A549 (cell line): ENCODE measurements around the gene AMIGO2. TPM values are rescaled to one million over a fixed set of nuclear protein-coding genes. Genes with fewer than 3 reads are reported as not detected.

Source experiments
- ATAC-seq, 2 experiments: fragments of 200-7000 bp in 1 of 2; fragments of >200 bp in 1 of 2; cut with Nextera tagmentation in 1 of 2; cut with Tn5 transposase in 1 of 2; 3 replicates each; pipeline versions ENCODE4 v1.8.0 to v1.9.1; 2018 to 2020; ENCODE audit warnings: mild to moderate bottlenecking in 1 of 2, moderate library complexity in 1 of 2
- CTCF ChIA-PET: fragments of 300-600 bp; sonication (Branson Sonifier 250); formaldehyde crosslinking; extraction: SDS; loops from one replicate; lab custom pipeline; 2021; ENCODE audit warnings: antibody characterized with exemption, inconsistent platforms; lab: Yijun Ruan, JAX
- POLR2A ChIA-PET: fragments of 350-600 bp; formaldehyde crosslinking; extraction: SDS; loops from one replicate; lab custom pipeline; 2021; ENCODE audit warnings: antibody characterized with exemption, inconsistent platforms; lab: Yijun Ruan, JAX
- DNase-seq, 2 experiments: peaks; one replicate each; pipeline versions ENCODE4 v3.0.0 to v3.0.0-alpha.2; 2011 to 2016; ENCODE audit warnings: low read depth in 1 of 2, low spot score in 1 of 2
- FAIRE-seq: peaks from 2 replicates; lab custom pipeline; 2011; peaks lifted over from hg19 to GRCh38; lab: Jason Lieb, UNC
- H3K27ac ChIP-seq, 2 experiments: fragments of >200 bp; sonication (Bioruptor Twin); formaldehyde crosslinking; 3 replicates each; pipeline ENCODE4 v1.5.1; 2016 to 2017
- H3K4me1 ChIP-seq: fragments of >200 bp; sonication (Bioruptor Twin); formaldehyde crosslinking; 3 replicates; pipeline ENCODE4 v1.6.1; 2016
- H3K4me2 ChIP-seq: fragments of >200 bp; sonication (Bioruptor Twin); formaldehyde crosslinking; 3 replicates; pipeline ENCODE4 v1.6.1; 2016
- H3K4me3 ChIP-seq: fragments of >200 bp; sonication (Bioruptor Twin); formaldehyde crosslinking; 3 replicates; pipeline ENCODE4 v1.5.1; 2016
- H3K9me3 ChIP-seq: fragments of >200 bp; sonication (Bioruptor Twin); formaldehyde crosslinking; 3 replicates; pipeline ENCODE4 v1.6.1; 2016
- BHLHE40 ChIP-seq: IDR thresholded peaks from 2 replicates; pipeline ENCODE4 v1.6.1; 2012; ENCODE audit warnings: low read depth, low read length, inconsistent platforms
- CEBPB ChIP-seq, 2 experiments: fragments of >200 bp in 1 of 2; sonication (Bioruptor Twin) in 1 of 2; formaldehyde crosslinking in 1 of 2; IDR thresholded peaks; 2 replicates each; pipeline ENCODE4 v1.6.1; 2012 to 2016
- CHD2 ChIP-seq: fragments of 150-350 bp; IDR thresholded peaks from 2 replicates; pipeline ENCODE4 v1.6.1; 2014; ENCODE audit warnings: low read length; ENCODE audit not compliant: partially characterized antibody
- FOSB ChIP-seq: fragments of 250-450 bp; sonication (Bioruptor Pico); IDR thresholded peaks from 2 replicates; pipeline ENCODE4 v1.5.0; 2020; ENCODE audit warnings: mild to moderate bottlenecking, moderate library complexity
- FOSL2 ChIP-seq, 2 experiments: fragments of 450-650 bp in 1 of 2; fragments of >200 bp in 1 of 2; sonication (Bioruptor Twin) in 1 of 2; formaldehyde crosslinking; IDR thresholded peaks; 2 replicates each; pipeline versions ENCODE4 v1.5.0 to v1.6.1; 2016 to 2020; ENCODE audit warnings: mild to moderate bottlenecking in 1 of 2, moderate library complexity in 1 of 2
- HEYL ChIP-seq: fragments of 250-450 bp; sonication (Bioruptor Pico); IDR thresholded peaks from 2 replicates; pipeline ENCODE4 v1.8.0; 2021; ENCODE audit warnings: mild to moderate bottlenecking, moderate library complexity
- HOXB13 ChIP-seq: fragments of 250-450 bp; sonication (Bioruptor Pico); IDR thresholded peaks from 2 replicates; pipeline ENCODE4 v1.5.0; 2020; ENCODE audit warnings: low read depth, mild to moderate bottlenecking, moderate library complexity
- JUN ChIP-seq, 2 experiments: fragments of >200 bp; sonication (Bioruptor Twin); formaldehyde crosslinking; IDR thresholded peaks; 2 replicates in 1 of 2; 3 replicates in 1 of 2; pipeline ENCODE4 v1.6.1; 2016 to 2017
- KDM5A ChIP-seq: fragments of 200-600 bp; sonication (generic); IDR thresholded peaks from 2 replicates; pipeline ENCODE4 v1.6.1; 2016; ENCODE audit warnings: antibody characterized with exemption, mild to moderate bottlenecking
- MAFK ChIP-seq: fragments of 450-650 bp; IDR thresholded peaks from 2 replicates; pipeline ENCODE4 v1.6.1; 2014; ENCODE audit not compliant: partially characterized antibody
- MAZ ChIP-seq: fragments of 150-350 bp; IDR thresholded peaks from 2 replicates; pipeline ENCODE4 v1.6.1; 2014; ENCODE audit warnings: antibody characterized with exemption, low read depth, low read length, borderline replicate concordance
- NFE2L2 ChIP-seq: fragments of 150-350 bp; conservative IDR thresholded peaks from 2 replicates; pipeline ENCODE4 v1.6.1; 2014; ENCODE audit warnings: low read length
- NPAS2 ChIP-seq: fragments of 250-450 bp; sonication (Bioruptor Pico); IDR thresholded peaks from 2 replicates; pipeline ENCODE4 v1.8.0; 2022; ENCODE audit warnings: mild to moderate bottlenecking, moderate library complexity, borderline replicate concordance
- NR3C1 ChIP-seq: fragments of >200 bp; sonication (Bioruptor Twin); formaldehyde crosslinking; IDR thresholded peaks from 3 replicates; pipeline ENCODE4 v1.6.1; 2017
- PHF8 ChIP-seq: fragments of 200-600 bp; sonication (generic); IDR thresholded peaks from 2 replicates; pipeline ENCODE4 v1.6.1; 2016; ENCODE audit warnings: low read depth, mild to moderate bottlenecking, antibody characterized with exemption, moderate library complexity, borderline replicate concordance
- POLR2A ChIP-seq: IDR thresholded peaks from 2 replicates; pipeline ENCODE4 v1.6.1; 2012; ENCODE audit warnings: mild to moderate bottlenecking, low read length
- RAD21 ChIP-seq, 2 experiments: fragments of >200 bp in 1 of 2; sonication (Bioruptor Twin) in 1 of 2; formaldehyde crosslinking in 1 of 2; IDR thresholded peaks in 1 of 2; conservative IDR thresholded peaks in 1 of 2; 2 replicates in 1 of 2; 3 replicates in 1 of 2; pipeline ENCODE4 v1.6.1; 2012 to 2018; ENCODE audit warnings: inconsistent platforms in 1 of 2
- RARB ChIP-seq: fragments of 250-450 bp; sonication (Bioruptor Pico); IDR thresholded peaks from 2 replicates; pipeline ENCODE4 v1.8.0; 2021; ENCODE audit warnings: mild to moderate bottlenecking, moderate library complexity
- RNF2 ChIP-seq: fragments of 200-600 bp; sonication (generic); IDR thresholded peaks from 2 replicates; pipeline ENCODE4 v1.6.1; 2016; ENCODE audit warnings: low read depth, mild to moderate bottlenecking, antibody characterized with exemption, moderate library complexity, borderline replicate concordance
- SREBF2 ChIP-seq: fragments of 450-650 bp; IDR thresholded peaks from 2 replicates; pipeline ENCODE4 v1.6.1; 2014; ENCODE audit warnings: mild to moderate bottlenecking, moderate library complexity
- ZC3H11A ChIP-seq: fragments of 450-650 bp; IDR thresholded peaks from 2 replicates; pipeline ENCODE4 v1.6.1; 2014; ENCODE audit warnings: antibody characterized with exemption, mild to moderate bottlenecking
- WGBS: methylation state at CpG from one replicate; pipeline ENCODE4 v1.1.6; 2017; ENCODE audit errors: missing lambda C conversion rate; 5-methylcytosine and 5-hydroxymethylcytosine counted together
- polyA minus RNA-seq: library from RNA; depleted of rRNA, polyadenylated mRNA; stranded (reverse); fragments of >200 nt; gene quantifications from 2 replicates; pipeline ENCODE4 v1.2.3, GENCODE V29; 2011; rRNA and poly(A)+ RNA removed
- polyA plus RNA-seq, 4 experiments: library from polyadenylated mRNA; depleted of rRNA in 3 of 4; stranded (reverse); fragments of >200 nt; fragmentation: RNase III in 1 of 4; extraction: RNeasy Plus Mini Kit Qiagen cat#74134 plus additional on column Dnase treatment in 1 of 4; gene quantifications; 2 replicates in 3 of 4; 3 replicates in 1 of 4; pipeline ENCODE4 v1.2.3, GENCODE V29; 2011 to 2017
- TF ChIP-seq, protein P1 (sequence below): fragments of >200 bp; sonication (Bioruptor Twin); formaldehyde crosslinking; IDR thresholded peaks from 3 replicates; pipeline ENCODE4 v1.5.1; 2016
- TF ChIP-seq, protein P2 (sequence below): IDR thresholded peaks from 2 replicates; pipeline ENCODE4 v1.6.1; 2012; ENCODE audit warnings: low read depth, borderline replicate concordance
- TF ChIP-seq, protein P3 (sequence below): fragments of >200 bp; sonication (Bioruptor Twin); formaldehyde crosslinking; IDR thresholded peaks from 3 replicates; pipeline ENCODE4 v1.6.1; 2016
- TF ChIP-seq, protein P4 (sequence below): fragments of 150-350 bp; IDR thresholded peaks from 2 replicates; pipeline ENCODE4 v1.6.1; 2014; ENCODE audit warnings: low read depth, mild to moderate bottlenecking, low read length
- TF ChIP-seq, protein P5 (sequence below): IDR thresholded peaks from 2 replicates; pipeline ENCODE4 v1.6.1; 2012

Gene AMIGO2, protein sequence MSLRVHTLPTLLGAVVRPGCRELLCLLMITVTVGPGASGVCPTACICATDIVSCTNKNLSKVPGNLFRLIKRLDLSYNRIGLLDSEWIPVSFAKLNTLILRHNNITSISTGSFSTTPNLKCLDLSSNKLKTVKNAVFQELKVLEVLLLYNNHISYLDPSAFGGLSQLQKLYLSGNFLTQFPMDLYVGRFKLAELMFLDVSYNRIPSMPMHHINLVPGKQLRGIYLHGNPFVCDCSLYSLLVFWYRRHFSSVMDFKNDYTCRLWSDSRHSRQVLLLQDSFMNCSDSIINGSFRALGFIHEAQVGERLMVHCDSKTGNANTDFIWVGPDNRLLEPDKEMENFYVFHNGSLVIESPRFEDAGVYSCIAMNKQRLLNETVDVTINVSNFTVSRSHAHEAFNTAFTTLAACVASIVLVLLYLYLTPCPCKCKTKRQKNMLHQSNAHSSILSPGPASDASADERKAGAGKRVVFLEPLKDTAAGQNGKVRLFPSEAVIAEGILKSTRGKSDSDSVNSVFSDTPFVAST
- 636 and 690 TPM in 2 replicates for polyA plus RNA-seq (2011; rRNA removed)
- 131 and 181 TPM in 2 replicates for polyA plus RNA-seq (2012; cell fraction: cytosol; rRNA removed)
- 104 and 164 TPM in 2 replicates for polyA plus RNA-seq (2012; cell fraction: nucleus; rRNA removed)
- polyA plus RNA-seq (2017; fragmentation: RNase III; extraction: RNeasy Plus Mini Kit Qiagen cat#74134 plus additional on column Dnase treatment) = 196 to 288 TPM (median 273 TPM) in 3 replicates
- polyA minus RNA-seq = 293 and 311 TPM in 2 replicates

DNA sequence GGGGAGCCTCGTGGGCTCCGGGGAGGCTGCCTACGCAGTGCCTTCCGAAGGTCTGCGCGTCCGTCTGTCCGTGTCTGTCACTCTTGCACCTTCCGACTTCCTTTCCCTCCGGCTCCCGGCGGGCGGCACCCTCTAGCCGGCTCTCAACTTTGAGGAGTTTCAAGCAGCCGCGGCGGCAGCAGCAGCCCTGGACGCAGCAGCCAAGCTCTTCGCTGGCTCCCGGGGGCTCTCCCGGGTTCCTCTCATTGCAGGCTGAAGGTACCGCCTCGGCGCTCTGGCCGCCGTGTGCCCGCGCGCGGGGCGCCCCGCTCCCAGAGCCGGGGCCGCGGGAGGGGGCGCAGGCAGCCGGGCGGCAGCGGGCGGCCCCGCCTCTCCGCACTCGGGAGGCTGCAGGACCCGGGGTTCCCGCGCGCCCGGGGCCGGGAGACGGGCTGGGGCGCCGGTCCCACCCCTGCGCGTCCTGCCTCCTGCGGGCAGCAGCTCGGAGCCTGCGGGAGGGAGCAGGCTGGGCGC lies at the start of gene AMIGO2, which contains the start of gene PCED1B:
Gene AMIGO2, minus strand, starts transcription at position 492 of the 513 bp plus-strand sequence. CDS start 957 bp downstream, outside the sequence.
Gene PCED1B, plus strand, starts transcription at position 154 of the 513 bp plus-strand sequence. CDS start 155,443 bp downstream, outside the sequence.
- WGBS = under 1% methylated on average over 38 of the region's 58 CpGs
- H3K4me3 ChIP-seq = peak within 1 kb of the TSS; percentile 74
- POLR2A ChIA-PET = interaction anchor here (0.6 to 11.0 kb wide), 22 partner anchors 9 to 811 kb away, joined by 3 to 156 read pairs (median 5); partner anchors contain the start of genes RPAP3 and SLC38A1
- peak; percentile 1 to 49 for ATAC-seq
- TF ChIP-seq, protein P1, sequence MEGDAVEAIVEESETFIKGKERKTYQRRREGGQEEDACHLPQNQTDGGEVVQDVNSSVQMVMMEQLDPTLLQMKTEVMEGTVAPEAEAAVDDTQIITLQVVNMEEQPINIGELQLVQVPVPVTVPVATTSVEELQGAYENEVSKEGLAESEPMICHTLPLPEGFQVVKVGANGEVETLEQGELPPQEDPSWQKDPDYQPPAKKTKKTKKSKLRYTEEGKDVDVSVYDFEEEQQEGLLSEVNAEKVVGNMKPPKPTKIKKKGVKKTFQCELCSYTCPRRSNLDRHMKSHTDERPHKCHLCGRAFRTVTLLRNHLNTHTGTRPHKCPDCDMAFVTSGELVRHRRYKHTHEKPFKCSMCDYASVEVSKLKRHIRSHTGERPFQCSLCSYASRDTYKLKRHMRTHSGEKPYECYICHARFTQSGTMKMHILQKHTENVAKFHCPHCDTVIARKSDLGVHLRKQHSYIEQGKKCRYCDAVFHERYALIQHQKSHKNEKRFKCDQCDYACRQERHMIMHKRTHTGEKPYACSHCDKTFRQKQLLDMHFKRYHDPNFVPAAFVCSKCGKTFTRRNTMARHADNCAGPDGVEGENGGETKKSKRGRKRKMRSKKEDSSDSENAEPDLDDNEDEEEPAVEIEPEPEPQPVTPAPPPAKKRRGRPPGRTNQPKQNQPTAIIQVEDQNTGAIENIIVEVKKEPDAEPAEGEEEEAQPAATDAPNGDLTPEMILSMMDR = no peak
- TF ChIP-seq NFE2L2 (no peak), HOXB13 (CRISPR knock-in tag) (no peak), KDM5A (peak; percentile 8; the same call in 1 of the 2 replicates), NR3C1 (no peak), CEBPB (IDR thresholded peaks at IDR 0.05) (no peak), NPAS2 (no peak), MAFK (no peak), FOSB (no peak), CHD2 (no peak), PHF8 (no peak), JUN (IDR thresholded peaks at IDR 0.05) (peak; percentile 61 to 92; a peak in 4 of 5 replicates), RAD21 (conservative IDR thresholded peaks at IDR 0.05 in 1 of 2, IDR thresholded peaks at IDR 0.05 in 1 of 2) (peak; percentile 36 to 38; a peak in 4 of 5 replicates), HEYL (CRISPR knock-in tag) (no peak), MAZ (no peak), RNF2 (no peak), BHLHE40 (no peak), RARB (no peak), ZC3H11A (no peak), SREBF2 (no peak), POLR2A (0 out of 2 replicates have a peak, but pooled peaks have one; percentile 28), FOSL2 (IDR thresholded peaks at IDR 0.05) (no peak), FOSL2 (CRISPR knock-in tag; IDR thresholded peaks at IDR 0.05) (0 out of 2 replicates have a peak, but pooled peaks have one; percentile 12)
- TF ChIP-seq, protein P2, sequence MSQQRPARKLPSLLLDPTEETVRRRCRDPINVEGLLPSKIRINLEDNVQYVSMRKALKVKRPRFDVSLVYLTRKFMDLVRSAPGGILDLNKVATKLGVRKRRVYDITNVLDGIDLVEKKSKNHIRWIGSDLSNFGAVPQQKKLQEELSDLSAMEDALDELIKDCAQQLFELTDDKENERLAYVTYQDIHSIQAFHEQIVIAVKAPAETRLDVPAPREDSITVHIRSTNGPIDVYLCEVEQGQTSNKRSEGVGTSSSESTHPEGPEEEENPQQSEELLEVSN = no peak
- TF ChIP-seq, protein P3, sequence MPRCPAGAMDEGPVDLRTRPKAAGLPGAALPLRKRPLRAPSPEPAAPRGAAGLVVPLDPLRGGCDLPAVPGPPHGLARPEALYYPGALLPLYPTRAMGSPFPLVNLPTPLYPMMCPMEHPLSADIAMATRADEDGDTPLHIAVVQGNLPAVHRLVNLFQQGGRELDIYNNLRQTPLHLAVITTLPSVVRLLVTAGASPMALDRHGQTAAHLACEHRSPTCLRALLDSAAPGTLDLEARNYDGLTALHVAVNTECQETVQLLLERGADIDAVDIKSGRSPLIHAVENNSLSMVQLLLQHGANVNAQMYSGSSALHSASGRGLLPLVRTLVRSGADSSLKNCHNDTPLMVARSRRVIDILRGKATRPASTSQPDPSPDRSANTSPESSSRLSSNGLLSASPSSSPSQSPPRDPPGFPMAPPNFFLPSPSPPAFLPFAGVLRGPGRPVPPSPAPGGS = 0 out of 3 replicates have a peak, but pooled peaks have one; percentile 16
- TF ChIP-seq, protein P4, sequence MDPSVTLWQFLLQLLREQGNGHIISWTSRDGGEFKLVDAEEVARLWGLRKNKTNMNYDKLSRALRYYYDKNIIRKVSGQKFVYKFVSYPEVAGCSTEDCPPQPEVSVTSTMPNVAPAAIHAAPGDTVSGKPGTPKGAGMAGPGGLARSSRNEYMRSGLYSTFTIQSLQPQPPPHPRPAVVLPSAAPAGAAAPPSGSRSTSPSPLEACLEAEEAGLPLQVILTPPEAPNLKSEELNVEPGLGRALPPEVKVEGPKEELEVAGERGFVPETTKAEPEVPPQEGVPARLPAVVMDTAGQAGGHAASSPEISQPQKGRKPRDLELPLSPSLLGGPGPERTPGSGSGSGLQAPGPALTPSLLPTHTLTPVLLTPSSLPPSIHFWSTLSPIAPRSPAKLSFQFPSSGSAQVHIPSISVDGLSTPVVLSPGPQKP = no peak
- TF ChIP-seq, protein P5, sequence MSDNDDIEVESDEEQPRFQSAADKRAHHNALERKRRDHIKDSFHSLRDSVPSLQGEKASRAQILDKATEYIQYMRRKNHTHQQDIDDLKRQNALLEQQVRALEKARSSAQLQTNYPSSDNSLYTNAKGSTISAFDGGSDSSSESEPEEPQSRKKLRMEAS = no peak
- peak within 1 kb of the TSS; percentile 89 for H3K4me2 ChIP-seq
- FAIRE-seq = no peak
- H3K27ac ChIP-seq = peak within 1 kb of the TSS; percentile 97 to 100
- CTCF ChIA-PET = interaction anchor here (0.8 to 3.9 kb wide), 18 partner anchors 9 to 607 kb away, joined by 3 to 25 read pairs (median 4); no protein-coding TSS in a partner anchor
- DNase-seq = peak in 1 of 2 experiments; percentile 76
- no peaks in the 10 kb centered on the region for H3K9me3 ChIP-seq
- H3K4me1 ChIP-seq = peaks cover 42% of the 10 kb centered on the region
